Stimulated activated CD8-positive, alpha-beta memory T cell treated with anti-CD3 and anti-CD28 coated beads, Interleukin-2, amount 100 ng/mL, for 48 hours (primary cell): ENCODE data around the gene MRPL53.

Source experiments
- DNase-seq, 2 donors: peaks; one replicate each; pipeline ENCODE4 v3.0.0-alpha.2; 2020; ENCODE audit warnings: low read depth in 2 of 2

Gene MRPL53

GRCh38 chr2:74429487-74430451 lies 42.7 kb downstream of the MRPL53 start:
- DNase-seq = no peak

DNA sequence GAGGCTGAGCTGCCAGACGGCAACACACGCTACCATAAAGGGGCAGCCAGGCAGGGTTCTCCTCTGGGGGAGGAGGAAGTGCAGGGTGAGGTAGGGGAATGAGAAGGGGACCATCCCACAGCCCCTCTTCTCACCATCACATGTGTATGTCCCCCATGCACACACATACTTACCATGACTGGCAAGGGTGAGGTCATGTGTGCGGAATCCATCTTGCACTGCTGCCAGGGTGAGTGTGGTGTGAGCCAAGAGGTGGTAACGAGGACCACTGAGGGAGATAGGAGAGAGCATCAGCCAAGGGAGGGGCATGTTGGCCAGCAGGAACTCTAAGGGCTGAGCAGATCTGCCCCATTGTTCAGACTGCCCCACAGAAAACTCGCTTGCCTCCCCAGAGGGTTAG lies 43.8 kb downstream of the MRPL53 start:
- DNase-seq = no peak

- DNase-seq = no peak
Observed at GRCh38 chr2:74427551-74427950, 44.9 kb downstream of the MRPL53 start.

DNA sequence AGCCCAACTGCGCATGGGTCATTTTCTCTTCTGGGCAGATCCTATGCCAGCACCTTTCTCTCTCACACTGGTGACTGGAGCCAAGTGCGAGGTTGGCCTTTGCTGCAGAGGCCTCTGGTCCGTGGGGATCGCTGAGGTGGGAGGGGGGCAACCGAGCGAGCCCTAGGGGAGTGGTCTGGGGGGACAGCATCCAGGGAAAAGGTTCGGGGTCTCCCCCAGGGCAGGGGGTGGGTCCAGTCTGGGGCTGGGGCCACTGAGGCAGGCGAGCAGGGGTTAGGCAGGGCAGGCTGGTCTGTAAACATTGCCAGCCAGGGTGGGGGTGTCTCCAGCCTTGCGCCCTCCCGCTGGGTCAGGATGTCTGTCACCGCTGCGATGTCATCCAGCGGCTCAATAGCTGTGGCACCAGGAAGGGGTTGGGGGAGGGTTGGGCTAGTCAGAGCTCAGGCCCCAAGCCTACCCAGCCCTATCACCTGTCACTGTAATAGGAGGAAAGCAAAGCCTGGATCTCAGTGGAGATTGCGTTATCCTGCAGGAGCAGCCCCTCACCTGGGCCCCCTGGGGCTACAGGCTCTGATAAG lies 46.2 kb downstream of the MRPL53 start:
- DNase-seq = no peak

- no peak for DNase-seq
Observed at GRCh38 chr2:74425523-74425922, 47.0 kb downstream of the MRPL53 start.

DNA sequence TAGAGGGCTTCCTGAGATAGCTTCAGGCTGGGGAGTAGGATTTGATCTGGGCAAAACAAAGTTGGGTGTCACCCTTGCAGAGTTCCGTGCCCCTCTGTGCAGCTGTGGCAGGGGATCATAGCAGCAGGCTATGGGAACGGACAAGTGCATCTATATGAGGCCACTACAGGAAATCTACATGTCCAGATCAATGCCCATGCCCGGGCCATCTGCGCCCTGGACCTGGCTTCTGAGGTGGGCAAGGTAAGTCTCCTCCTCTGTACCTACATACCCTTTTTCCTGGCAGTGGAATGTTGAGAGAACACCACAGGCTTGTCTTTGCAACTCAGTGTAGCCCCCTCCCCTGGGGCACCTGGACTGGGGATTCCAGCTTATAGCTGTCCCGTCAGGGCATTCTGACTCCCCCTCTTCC lies 47.5 kb downstream of the MRPL53 start:
- no peak for DNase-seq

GRCh38 chr2:74424139-74424992 lies 48.1 kb downstream of the MRPL53 start:
- DNase-seq = no peak

- no peak for DNase-seq
Observed at GRCh38 chr2:74423231-74424095, 49.0 kb downstream of the MRPL53 start.
